ENCODE results near the gene CNOT6L. TPM values are rescaled to one million over a fixed set of nuclear protein-coding genes. Genes with fewer than 3 reads are reported as not detected.

CNOT6L gene
- total RNA-seq, 1 experiment from 2014 or later = 29.7 TPM

DNA sequence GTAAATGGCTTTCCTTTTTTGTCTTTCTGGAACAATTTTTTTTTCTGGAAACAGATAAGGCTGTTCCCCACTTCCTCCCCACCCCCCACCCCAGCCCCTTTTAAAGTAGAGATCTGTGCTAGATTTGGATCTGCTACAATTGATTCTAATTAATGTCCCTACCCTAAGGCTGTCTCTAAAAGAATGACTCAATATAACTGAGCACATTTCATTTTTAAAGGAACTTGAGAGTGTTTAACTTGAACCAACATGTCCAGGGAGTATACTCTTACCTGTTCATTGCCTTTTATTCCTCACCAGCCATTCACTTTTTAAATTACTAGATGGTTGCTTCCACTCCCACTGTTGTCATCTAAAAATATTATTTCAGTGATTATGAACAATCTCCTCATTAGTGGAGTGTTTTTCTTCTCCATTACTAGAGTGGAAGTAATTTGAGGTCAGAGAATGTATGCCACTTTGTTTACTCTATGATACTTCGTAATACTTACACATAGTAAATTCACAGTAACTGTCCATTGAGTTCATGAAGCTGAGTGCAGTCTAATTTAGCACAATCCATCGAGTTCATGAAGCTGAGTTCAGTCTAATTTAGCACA lies 14.1 kb upstream of the CNOT6L start:
- CTCF ChIA-PET = no interaction called here
- no peak for DNase-seq
- intact Hi-C loops (cut with micrococcal nuclease; ENCODE audit: unreplicated experiment) = no loop called here
- Mint-ChIP-seq H3K9me3 (ENCODE audit: low read depth, unreplicated experiment) (no peaks in the 10 kb centered on the region), H3K36me3 (ENCODE audit: insufficient read depth, unreplicated experiment) (no peaks in the 10 kb centered on the region), H3K27ac (ENCODE audit: unreplicated experiment) (no peak overlapping the region), H3K27me3 (ENCODE audit: unreplicated experiment) (no peaks in the 10 kb centered on the region), H3K4me3 (ENCODE audit: low read depth, unreplicated experiment) (no peak overlapping the region), H3K4me1 (ENCODE audit: low read depth, unreplicated experiment) (no peaks in the 10 kb centered on the region)
- TF ChIP-seq, protein P1, sequence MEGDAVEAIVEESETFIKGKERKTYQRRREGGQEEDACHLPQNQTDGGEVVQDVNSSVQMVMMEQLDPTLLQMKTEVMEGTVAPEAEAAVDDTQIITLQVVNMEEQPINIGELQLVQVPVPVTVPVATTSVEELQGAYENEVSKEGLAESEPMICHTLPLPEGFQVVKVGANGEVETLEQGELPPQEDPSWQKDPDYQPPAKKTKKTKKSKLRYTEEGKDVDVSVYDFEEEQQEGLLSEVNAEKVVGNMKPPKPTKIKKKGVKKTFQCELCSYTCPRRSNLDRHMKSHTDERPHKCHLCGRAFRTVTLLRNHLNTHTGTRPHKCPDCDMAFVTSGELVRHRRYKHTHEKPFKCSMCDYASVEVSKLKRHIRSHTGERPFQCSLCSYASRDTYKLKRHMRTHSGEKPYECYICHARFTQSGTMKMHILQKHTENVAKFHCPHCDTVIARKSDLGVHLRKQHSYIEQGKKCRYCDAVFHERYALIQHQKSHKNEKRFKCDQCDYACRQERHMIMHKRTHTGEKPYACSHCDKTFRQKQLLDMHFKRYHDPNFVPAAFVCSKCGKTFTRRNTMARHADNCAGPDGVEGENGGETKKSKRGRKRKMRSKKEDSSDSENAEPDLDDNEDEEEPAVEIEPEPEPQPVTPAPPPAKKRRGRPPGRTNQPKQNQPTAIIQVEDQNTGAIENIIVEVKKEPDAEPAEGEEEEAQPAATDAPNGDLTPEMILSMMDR (IDR thresholded peaks at IDR 0.05; ENCODE audit: unreplicated experiment) = no peak
- BruUV-seq (replicated peaks) = no TSS peak

DNA sequence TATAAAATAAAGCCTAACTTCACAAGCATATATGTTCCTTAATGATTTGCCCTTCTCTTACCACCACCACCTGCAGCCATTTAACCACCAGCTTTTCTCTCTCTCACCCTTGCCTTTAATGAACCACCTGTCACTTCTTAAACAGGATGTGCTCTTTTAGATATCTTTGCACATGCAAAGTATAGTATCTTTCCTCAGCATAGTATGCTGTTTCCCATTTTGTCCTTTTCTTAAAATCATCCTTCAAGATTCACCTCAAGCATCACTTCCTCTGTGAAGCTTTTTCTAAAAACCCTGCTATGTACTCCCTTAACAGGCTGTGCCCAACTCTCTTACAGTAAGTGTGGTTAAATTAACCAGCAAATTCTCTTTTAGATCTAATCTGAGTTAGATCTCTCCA lies 8.2 kb upstream of the CNOT6L start:
- CTCF ChIA-PET = no interaction called here
- no peak overlapping the region for H3K4me3 Mint-ChIP-seq (ENCODE audit: low read depth, unreplicated experiment)
- no peaks in the 10 kb centered on the region for H3K9me3 Mint-ChIP-seq (ENCODE audit: low read depth, unreplicated experiment)
- peaks cover 18% of the 10 kb centered on the region for H3K27me3 Mint-ChIP-seq (ENCODE audit: unreplicated experiment)
- no peaks in the 10 kb centered on the region for H3K36me3 Mint-ChIP-seq (ENCODE audit: insufficient read depth, unreplicated experiment)
- TF ChIP-seq, protein P1 (IDR thresholded peaks at IDR 0.05; ENCODE audit: unreplicated experiment) = no peak
- intact Hi-C loops (cut with micrococcal nuclease; ENCODE audit: unreplicated experiment) = no loop called here
- BruUV-seq (replicated peaks) = no TSS peak
- no peak overlapping the region for H3K27ac Mint-ChIP-seq (ENCODE audit: unreplicated experiment)
- no peak for DNase-seq
- no peaks in the 10 kb centered on the region for H3K4me1 Mint-ChIP-seq (ENCODE audit: low read depth, unreplicated experiment)

DNA sequence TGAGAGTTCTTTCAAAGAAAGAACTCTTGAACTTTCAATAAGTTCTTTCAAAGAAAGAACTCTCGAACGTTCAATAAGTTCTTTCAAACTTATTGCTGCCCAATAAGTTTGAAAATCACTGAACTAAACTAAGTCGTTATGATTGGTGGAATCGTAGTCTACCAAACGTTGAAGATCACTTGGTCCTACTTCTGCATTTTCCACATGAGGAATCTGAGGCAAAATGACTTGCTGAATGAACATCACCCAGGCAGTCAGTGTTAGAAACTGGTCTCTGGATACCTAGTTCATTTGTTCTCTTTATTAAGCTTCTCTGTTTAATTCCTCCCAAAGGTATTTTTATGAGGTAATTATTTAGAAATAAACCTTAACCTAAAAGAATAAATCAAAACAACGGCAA lies 7.1 kb upstream of the CNOT6L start:
- Mint-ChIP-seq H3K9me3 (ENCODE audit: low read depth, unreplicated experiment) (no peaks in the 10 kb centered on the region), H3K4me3 (ENCODE audit: low read depth, unreplicated experiment) (no peak overlapping the region), H3K36me3 (ENCODE audit: insufficient read depth, unreplicated experiment) (no peaks in the 10 kb centered on the region), H3K27me3 (ENCODE audit: unreplicated experiment) (peaks cover 18% of the 10 kb centered on the region), H3K27ac (ENCODE audit: unreplicated experiment) (no peak overlapping the region), H3K4me1 (ENCODE audit: low read depth, unreplicated experiment) (peaks cover 3% of the 10 kb centered on the region)
- intact Hi-C loops (cut with micrococcal nuclease; ENCODE audit: unreplicated experiment) = no loop called here
- DNase-seq = no peak
- TF ChIP-seq, protein P1 (IDR thresholded peaks at IDR 0.05; ENCODE audit: unreplicated experiment) = no peak
- BruUV-seq (replicated peaks) = no TSS peak
- CTCF ChIA-PET = no interaction called here

DNA sequence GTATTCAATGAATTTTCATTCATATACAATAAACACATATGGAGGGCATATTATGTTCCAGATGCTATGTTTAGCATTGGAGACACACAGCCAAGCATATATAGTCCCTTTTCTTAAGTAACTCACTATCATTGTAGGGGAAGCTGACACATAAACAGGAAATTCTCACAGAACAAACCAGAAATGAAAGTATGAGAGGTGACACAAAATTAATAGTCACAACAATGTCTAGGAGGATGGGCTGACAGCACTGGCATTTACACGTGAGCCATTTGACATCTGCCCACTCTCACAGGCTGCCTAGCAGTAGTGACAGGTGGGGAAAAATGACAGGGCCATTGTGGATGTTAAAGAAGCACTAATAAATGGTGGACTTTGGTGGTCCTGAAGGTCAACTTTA lies 2.6 kb upstream of the CNOT6L start:
- Mint-ChIP-seq H3K9me3 (ENCODE audit: low read depth, unreplicated experiment) (no peaks in the 10 kb centered on the region), H3K27me3 (ENCODE audit: unreplicated experiment) (peaks cover 5% of the 10 kb centered on the region), H3K4me3 (ENCODE audit: low read depth, unreplicated experiment) (no peak overlapping the region), H3K36me3 (ENCODE audit: insufficient read depth, unreplicated experiment) (peaks cover 37% of the 10 kb centered on the region), H3K4me1 (ENCODE audit: low read depth, unreplicated experiment) (peaks cover 17% of the 10 kb centered on the region), H3K27ac (ENCODE audit: unreplicated experiment) (no peak overlapping the region)
- no peak for DNase-seq
- TF ChIP-seq, protein P1 (IDR thresholded peaks at IDR 0.05; ENCODE audit: unreplicated experiment) = no peak
- CTCF ChIA-PET = no interaction called here
- no TSS peak for BruUV-seq (replicated peaks)
- intact Hi-C loops (cut with micrococcal nuclease; ENCODE audit: unreplicated experiment) = no loop called here

Data from Calu3 (cell line).